ENCODE measurements around the gene ANKS3. TPM values are rescaled to one million over a fixed set of nuclear protein-coding genes. Genes with fewer than 3 reads are reported as not detected.

ANKS3 gene
- total RNA-seq, 2 experiments from 2014 or later, result 17.6 to 21.7 TPM

DNA sequence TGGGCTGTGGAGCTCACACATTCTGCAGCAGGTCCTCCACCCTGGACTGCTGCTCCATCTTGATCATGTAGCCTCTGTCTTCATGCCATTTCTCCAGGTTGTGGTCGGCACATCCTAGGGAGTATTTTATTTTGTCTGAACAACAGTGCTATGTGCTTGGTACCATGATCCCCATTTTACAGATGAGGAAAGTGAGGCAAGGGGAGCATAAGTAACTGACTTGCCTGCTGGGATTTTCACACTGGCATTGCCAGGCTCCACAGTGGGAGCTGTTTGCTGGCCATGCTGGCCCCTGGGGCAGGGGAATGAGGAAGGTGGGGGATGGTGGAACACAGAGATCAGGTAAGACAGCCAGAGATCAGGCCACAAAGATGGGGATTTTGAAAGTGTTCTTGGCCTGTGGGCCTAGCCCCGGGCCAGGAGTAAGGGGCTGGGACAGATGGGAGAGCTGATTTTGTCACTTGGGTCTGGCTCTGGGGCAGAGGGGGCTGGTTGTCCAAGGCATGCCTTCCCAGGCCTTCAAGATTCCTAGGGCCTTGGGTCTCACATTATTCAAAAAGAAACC is 42.2 kb upstream of the ANKS3 start:
- Histone ChIP-seq H2AFZ (ENCODE audit: low read length) (no peak overlapping the region), H3K4me1 (ENCODE audit: insufficient read depth, low read length, poor library complexity, severe bottlenecking) (no peaks in the 10 kb centered on the region), H3K9me3 (ENCODE audit: low read length) (no peaks in the 10 kb centered on the region), H4K20me1 (ENCODE audit: insufficient read depth, low read length) (no peaks in the 10 kb centered on the region), H3K4me3 (ENCODE audit: low read depth, low read length, poor library complexity, severe bottlenecking) (no peak overlapping the region), H3K27ac (ENCODE audit: low read depth, low read length, poor library complexity, severe bottlenecking) (no peak overlapping the region), H3K4me2 (ENCODE audit: low read length) (no peak overlapping the region), H3K36me3 (ENCODE audit: insufficient read depth, low read length) (no peaks in the 10 kb centered on the region), H3K9me2 (ENCODE audit: insufficient read depth, low read length) (no peaks in the 10 kb centered on the region), H3K79me2 (ENCODE audit: insufficient read depth, low read depth, low read length) (no peaks in the 10 kb centered on the region)
- CTCF ChIA-PET (ENCODE audit: unreplicated experiment), result no interaction called here
- BruUV-seq (replicated peaks), result no TSS peak
- intact Hi-C loops (cut with micrococcal nuclease; ENCODE audit: unreplicated experiment), result no loop called here
- TF ChIP-seq, protein P1, sequence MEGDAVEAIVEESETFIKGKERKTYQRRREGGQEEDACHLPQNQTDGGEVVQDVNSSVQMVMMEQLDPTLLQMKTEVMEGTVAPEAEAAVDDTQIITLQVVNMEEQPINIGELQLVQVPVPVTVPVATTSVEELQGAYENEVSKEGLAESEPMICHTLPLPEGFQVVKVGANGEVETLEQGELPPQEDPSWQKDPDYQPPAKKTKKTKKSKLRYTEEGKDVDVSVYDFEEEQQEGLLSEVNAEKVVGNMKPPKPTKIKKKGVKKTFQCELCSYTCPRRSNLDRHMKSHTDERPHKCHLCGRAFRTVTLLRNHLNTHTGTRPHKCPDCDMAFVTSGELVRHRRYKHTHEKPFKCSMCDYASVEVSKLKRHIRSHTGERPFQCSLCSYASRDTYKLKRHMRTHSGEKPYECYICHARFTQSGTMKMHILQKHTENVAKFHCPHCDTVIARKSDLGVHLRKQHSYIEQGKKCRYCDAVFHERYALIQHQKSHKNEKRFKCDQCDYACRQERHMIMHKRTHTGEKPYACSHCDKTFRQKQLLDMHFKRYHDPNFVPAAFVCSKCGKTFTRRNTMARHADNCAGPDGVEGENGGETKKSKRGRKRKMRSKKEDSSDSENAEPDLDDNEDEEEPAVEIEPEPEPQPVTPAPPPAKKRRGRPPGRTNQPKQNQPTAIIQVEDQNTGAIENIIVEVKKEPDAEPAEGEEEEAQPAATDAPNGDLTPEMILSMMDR (conservative IDR thresholded peaks at IDR 0.05; ENCODE audit: low read length), result no peak
- TF ChIP-seq EZH2phosphoT487 (IDR thresholded peaks at IDR 0.05; ENCODE audit: borderline replicate concordance, low read depth, low read length), result no peak
- POLR2A ChIA-PET, result no interaction called here
- no peak for DNase-seq (ENCODE audit: low spot score)

DNA sequence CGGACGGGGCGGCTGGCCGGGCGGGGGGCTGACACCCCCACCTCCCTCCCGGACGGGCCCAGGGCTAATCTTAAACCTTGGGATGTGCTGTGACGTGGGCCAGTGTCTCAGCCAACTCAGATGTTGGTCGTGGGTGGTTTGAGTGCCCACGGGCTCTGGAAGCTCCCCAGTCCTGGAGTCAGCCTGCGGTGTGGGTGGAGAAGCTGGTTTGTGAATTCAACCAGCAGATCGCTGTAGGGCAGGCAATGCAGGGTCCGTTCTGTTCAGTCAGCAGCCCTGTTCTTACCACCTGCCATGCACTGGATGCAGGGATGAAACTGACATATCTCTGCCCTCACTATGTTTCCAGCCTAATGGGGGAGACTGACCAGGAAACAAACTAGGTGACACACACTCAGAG is 40.9 kb upstream of the ANKS3 start:
- H3K4me3 ChIP-seq (ENCODE audit: low read depth, low read length, poor library complexity, severe bottlenecking), result no peak overlapping the region
- POLR2A ChIA-PET, result no interaction called here

GRCh38 chr16:4772351-4772750 is 38.3 kb upstream of the ANKS3 start:
- Histone ChIP-seq H3K36me3 (ENCODE audit: insufficient read depth, low read length) (no peaks in the 10 kb centered on the region), H3K4me3 (ENCODE audit: low read depth, low read length, poor library complexity, severe bottlenecking) (no peak overlapping the region), H2AFZ (ENCODE audit: low read length) (no peak overlapping the region), H3K27ac (ENCODE audit: low read depth, low read length, poor library complexity, severe bottlenecking) (no peak overlapping the region), H4K20me1 (ENCODE audit: insufficient read depth, low read length) (no peaks in the 10 kb centered on the region), H3K79me2 (ENCODE audit: insufficient read depth, low read depth, low read length) (no peaks in the 10 kb centered on the region), H3K4me1 (ENCODE audit: insufficient read depth, low read length, poor library complexity, severe bottlenecking) (peaks cover 13% of the 10 kb centered on the region), H3K9me3 (ENCODE audit: low read length) (no peaks in the 10 kb centered on the region), H3K4me2 (ENCODE audit: low read length) (no peak overlapping the region), H3K9me2 (ENCODE audit: insufficient read depth, low read length) (no peaks in the 10 kb centered on the region)
- TF ChIP-seq EZH2phosphoT487 (IDR thresholded peaks at IDR 0.05; ENCODE audit: borderline replicate concordance, low read depth, low read length), result no peak
- TF ChIP-seq, protein P1 (conservative IDR thresholded peaks at IDR 0.05; ENCODE audit: low read length), result no peak
- intact Hi-C loops (cut with micrococcal nuclease; ENCODE audit: unreplicated experiment), result no loop called here
- CTCF ChIA-PET (ENCODE audit: unreplicated experiment), result no interaction called here
- no peak for DNase-seq (ENCODE audit: low spot score)
- POLR2A ChIA-PET, result interaction anchor here (0.7 to 0.9 kb wide), 3 partner anchors 8 to 869 kb away, joined by 3 to 6 read pairs (median 4); no protein-coding TSS in a partner anchor
- BruUV-seq (replicated peaks), result no TSS peak

More for the DNA sequence above, 40.9 kb upstream of the ANKS3 start:
- no peaks in the 10 kb centered on the region for H3K79me2 ChIP-seq (ENCODE audit: insufficient read depth, low read depth, low read length)
- CTCF ChIA-PET (ENCODE audit: unreplicated experiment), result no interaction called here
- no peak overlapping the region for H3K4me2 ChIP-seq (ENCODE audit: low read length)
- no peaks in the 10 kb centered on the region for H3K9me2 ChIP-seq (ENCODE audit: insufficient read depth, low read length)
- no peaks in the 10 kb centered on the region for H4K20me1 ChIP-seq (ENCODE audit: insufficient read depth, low read length)
- no peaks in the 10 kb centered on the region for H3K36me3 ChIP-seq (ENCODE audit: insufficient read depth, low read length)
- no peaks in the 10 kb centered on the region for H3K4me1 ChIP-seq (ENCODE audit: insufficient read depth, low read length, poor library complexity, severe bottlenecking)
- H3K9me3 ChIP-seq (ENCODE audit: low read length), result no peaks in the 10 kb centered on the region
- no TSS peak for BruUV-seq (replicated peaks)
- H2AFZ ChIP-seq (ENCODE audit: low read length), result no peak overlapping the region
- no peak for TF ChIP-seq EZH2phosphoT487 (IDR thresholded peaks at IDR 0.05; ENCODE audit: borderline replicate concordance, low read depth, low read length)
- TF ChIP-seq, protein P1 (conservative IDR thresholded peaks at IDR 0.05; ENCODE audit: low read length), result no peak
- H3K27ac ChIP-seq (ENCODE audit: low read depth, low read length, poor library complexity, severe bottlenecking), result no peak overlapping the region
- intact Hi-C loops (cut with micrococcal nuclease; ENCODE audit: unreplicated experiment), result no loop called here
- no peak for DNase-seq (ENCODE audit: low spot score)
